Coronary artery (tissue), 2 donors: ENCODE results near the gene KCTD21.

ENCODE experiments used
- DNase-seq: peaks from one replicate; pipeline ENCODE4 v3.0.0-alpha.2; 2017; ENCODE audit warnings: low spot score
- H3K27ac ChIP-seq, 2 donors: fragments of 200-600 bp; sonication (generic); one replicate each; pipeline ENCODE4 v1.5.1; 2016 to 2019
- H3K4me3 ChIP-seq: fragments of 200-600 bp; sonication (generic); 2 replicates; pipeline ENCODE4 v1.5.1; 2016; ENCODE audit warnings: mild to moderate bottlenecking, moderate library complexity
- TF ChIP-seq, protein P1 (sequence below): fragments of 200-600 bp; sonication (generic); IDR thresholded peaks from one replicate; pipeline ENCODE4 v1.5.1; 2019; ENCODE audit warnings: antibody characterized with exemption

The KCTD21 gene

DNA sequence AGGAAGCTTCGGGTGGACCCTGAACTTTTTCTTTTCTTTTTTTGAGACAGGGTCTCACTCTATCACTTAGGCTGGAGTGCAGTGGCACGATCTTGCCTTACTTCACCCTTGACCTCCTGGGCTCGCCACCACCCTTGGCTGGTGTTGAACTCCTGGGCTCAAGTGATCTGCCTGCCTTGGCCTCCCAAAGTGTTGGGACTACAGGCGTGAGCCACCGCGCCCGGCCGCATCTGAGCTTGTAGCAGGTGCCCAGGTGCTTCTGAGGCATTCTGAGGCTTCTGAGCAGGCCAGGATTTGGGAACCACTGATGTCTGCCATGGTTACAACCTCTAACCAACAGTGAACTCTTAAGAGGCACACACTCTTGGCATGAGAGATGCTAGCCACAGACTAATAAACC is 5.4 kb upstream of the KCTD21 start:
- no peak for DNase-seq
- TF ChIP-seq, protein P1, sequence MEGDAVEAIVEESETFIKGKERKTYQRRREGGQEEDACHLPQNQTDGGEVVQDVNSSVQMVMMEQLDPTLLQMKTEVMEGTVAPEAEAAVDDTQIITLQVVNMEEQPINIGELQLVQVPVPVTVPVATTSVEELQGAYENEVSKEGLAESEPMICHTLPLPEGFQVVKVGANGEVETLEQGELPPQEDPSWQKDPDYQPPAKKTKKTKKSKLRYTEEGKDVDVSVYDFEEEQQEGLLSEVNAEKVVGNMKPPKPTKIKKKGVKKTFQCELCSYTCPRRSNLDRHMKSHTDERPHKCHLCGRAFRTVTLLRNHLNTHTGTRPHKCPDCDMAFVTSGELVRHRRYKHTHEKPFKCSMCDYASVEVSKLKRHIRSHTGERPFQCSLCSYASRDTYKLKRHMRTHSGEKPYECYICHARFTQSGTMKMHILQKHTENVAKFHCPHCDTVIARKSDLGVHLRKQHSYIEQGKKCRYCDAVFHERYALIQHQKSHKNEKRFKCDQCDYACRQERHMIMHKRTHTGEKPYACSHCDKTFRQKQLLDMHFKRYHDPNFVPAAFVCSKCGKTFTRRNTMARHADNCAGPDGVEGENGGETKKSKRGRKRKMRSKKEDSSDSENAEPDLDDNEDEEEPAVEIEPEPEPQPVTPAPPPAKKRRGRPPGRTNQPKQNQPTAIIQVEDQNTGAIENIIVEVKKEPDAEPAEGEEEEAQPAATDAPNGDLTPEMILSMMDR = no peak
- H3K4me3 ChIP-seq = no peak overlapping the region
- H3K27ac ChIP-seq = peak overlapping the region; percentile 45 to 47

GRCh38 chr11:78192911-78193351 is 4.5 kb upstream of the KCTD21 start:
- DNase-seq = no peak
- Histone ChIP-seq H3K4me3 (peak overlapping the region; percentile 37), H3K27ac (peak overlapping the region; percentile 47 to 77)
- TF ChIP-seq, protein P1 = no peak

GRCh38 chr11:78192223-78192719 is 3.8 kb upstream of the KCTD21 start:
- Histone ChIP-seq H3K27ac (peak overlapping the region; percentile 47 to 77), H3K4me3 (peak overlapping the region; percentile 37)
- no peak for DNase-seq
- TF ChIP-seq, protein P1 = no peak

- DNase-seq = no peak
- H3K27ac ChIP-seq = peak overlapping the region; percentile 52 to 92
- peak overlapping the region; percentile 92 for H3K4me3 ChIP-seq
- TF ChIP-seq, protein P1 = no peak
Observed at GRCh38 chr11:78190871-78191538, 2.6 kb upstream of the KCTD21 start.

GRCh38 chr11:78190374-78190773 is 1.9 kb upstream of the KCTD21 start:
- TF ChIP-seq, protein P1 = no peak
- no peak for DNase-seq
- Histone ChIP-seq H3K4me3 (peak overlapping the region; percentile 92), H3K27ac (peak overlapping the region; percentile 62 to 92)

DNA sequence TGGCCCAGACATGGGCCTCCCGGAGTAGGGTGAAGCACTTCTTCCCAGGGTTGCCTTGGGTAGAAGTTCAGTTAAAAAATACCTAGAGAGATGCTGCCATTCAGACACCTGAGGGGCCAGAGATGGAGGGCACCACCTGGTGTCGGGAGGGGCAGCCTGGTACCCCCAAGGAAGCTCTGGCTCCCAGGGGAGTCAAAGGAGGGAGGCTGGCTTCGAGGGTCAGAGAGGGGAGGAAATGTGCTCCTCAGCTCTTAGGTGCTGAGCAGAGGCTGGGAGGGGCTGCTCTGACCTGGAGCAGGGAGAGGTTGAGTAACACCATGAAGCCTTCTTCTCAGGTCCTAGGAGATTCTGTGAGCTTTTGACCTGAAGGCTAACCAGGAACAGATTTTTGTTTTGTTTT is 1.4 kb upstream of the KCTD21 start:
- peak overlapping the region; percentile 92 to 96 for H3K27ac ChIP-seq
- H3K4me3 ChIP-seq = peak overlapping the region; percentile 92
- DNase-seq = no peak
- TF ChIP-seq, protein P1 = no peak

DNA sequence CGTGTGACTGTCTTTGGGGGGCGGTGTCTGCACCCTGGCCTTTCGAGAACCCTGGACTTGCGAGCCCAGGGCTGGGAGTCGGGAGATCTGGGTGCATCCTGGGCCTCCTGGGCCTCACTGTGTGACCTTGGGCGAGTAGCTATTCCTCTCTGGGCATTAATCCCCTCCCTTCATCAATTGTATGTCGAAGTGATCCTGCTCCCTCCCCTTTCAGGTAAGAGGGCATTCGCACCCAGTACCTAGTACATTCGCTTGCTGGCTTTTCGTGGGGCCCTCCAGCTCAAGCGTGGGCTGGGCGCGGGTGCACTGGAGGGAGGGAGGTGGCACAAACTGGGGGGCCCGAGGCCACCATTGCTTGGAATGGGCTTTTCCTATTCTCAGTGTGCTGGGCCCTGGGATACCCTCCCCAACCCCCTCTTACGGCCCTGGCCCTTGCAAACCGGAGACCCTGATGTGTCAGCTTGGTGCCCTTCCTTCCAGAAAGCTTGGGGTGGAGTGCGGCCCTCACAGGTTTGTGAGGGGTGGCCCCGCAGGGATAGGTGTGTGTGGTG is 823 bp upstream of the KCTD21 start:
- no peak for DNase-seq
- peak overlapping the region; percentile 92 for H3K4me3 ChIP-seq
- TF ChIP-seq, protein P1 = no peak
- peak overlapping the region; percentile 92 to 96 for H3K27ac ChIP-seq
